HepG2 (cell line): Measurements from ENCODE around the gene RAP1GAP2. TPM values are rescaled to one million over a fixed set of nuclear protein-coding genes. Genes with fewer than 3 reads are reported as not detected.

Source experiments
- ATAC-seq: fragments of 200-7000 bp; cut with Tn5 transposase; 3 replicates; pipeline ENCODE4 v1.9.1; 2020; ENCODE audit warnings: mild to moderate bottlenecking, moderate library complexity
- BruUV-seq: library from RNA; stranded (reverse); fragments of 400-500 nt; replicated peaks from 2 replicates; lab custom pipeline; 2021; lab: Mats Ljungman, UMichigan
- CTCF ChIA-PET: fragments of 300-600 bp; formaldehyde crosslinking; extraction: SDS; loops from one replicate; lab custom pipeline; 2021; ENCODE audit warnings: low total read pairs, inconsistent platforms, low intra/inter-chr PET ratio; lab: Yijun Ruan, JAX
- POLR2A ChIA-PET: fragments of 350-600 bp; sonication (Branson Sonifier 250); formaldehyde crosslinking; loops from one replicate; lab custom pipeline; 2020; ENCODE audit warnings: antibody characterized with exemption, inconsistent platforms; lab: Yijun Ruan, JAX
- DNase-seq: peaks from one replicate; pipeline ENCODE4 v3.0.0-alpha.2; 2015; ENCODE audit warnings: low spot score
- FAIRE-seq: peaks from 3 replicates; lab custom pipeline; 2011; peaks lifted over from hg19 to GRCh38; lab: Jason Lieb, UNC
- H2AFZ ChIP-seq: one replicate; pipeline ENCODE4 v1.6.1; 2011; ENCODE audit warnings: low read length, inconsistent platforms
- H3K27ac ChIP-seq: fragments of 300-600 bp; 3 replicates; pipeline ENCODE4 v1.8.0; 2011; ENCODE audit warnings: mixed run types, mild to moderate bottlenecking, mixed read lengths, low read length, inconsistent platforms; ENCODE audit not compliant: insufficient read depth; ENCODE audit errors: extremely low read length
- H3K27me3 ChIP-seq, 2 experiments: fragments of 200-600 bp in 1 of 2; 2 replicates in 1 of 2; 3 replicates in 1 of 2; pipeline versions ENCODE4 v1.6.0 to v1.8.0; 2011; ENCODE audit warnings: low read length in 2 of 2, mild to moderate bottlenecking in 2 of 2, moderate library complexity in 2 of 2, inconsistent platforms in 1 of 2; ENCODE audit not compliant: insufficient read depth in 2 of 2, control insufficient read depth in 1 of 2
- H3K36me3 ChIP-seq, 2 experiments: fragments of 200-600 bp in 1 of 2; replicated peaks in 1 of 2; 2 replicates in 1 of 2; 3 replicates in 1 of 2; pipeline versions ENCODE4 v1.5.1 to v1.8.0; 2011; ENCODE audit warnings: low read length in 2 of 2, inconsistent platforms in 1 of 2; ENCODE audit not compliant: insufficient read depth in 2 of 2, control insufficient read depth in 1 of 2
- H3K4me1 ChIP-seq: 2 replicates; pipeline ENCODE4 v1.5.1; 2012; ENCODE audit warnings: low read length, inconsistent platforms; ENCODE audit not compliant: insufficient read depth
- H3K4me2 ChIP-seq: 2 replicates; pipeline ENCODE4 v1.6.0; 2011; ENCODE audit warnings: low read depth, low read length, inconsistent platforms
- H3K4me3 ChIP-seq, 3 experiments: fragments of 200-600 bp in 1 of 3; sonication (generic), shearing (Covaris generic) in 1 of 3; replicated peaks in 1 of 3; 2 replicates each; pipeline ENCODE4 v1.5.1; 2011 to 2016; ENCODE audit warnings: low read length in 3 of 3, inconsistent platforms in 2 of 3, low read depth in 2 of 3, mild to moderate bottlenecking in 2 of 3, control low read depth in 1 of 3, mixed read lengths in 1 of 3; ENCODE audit not compliant: insufficient read depth in 1 of 3
- H3K79me2 ChIP-seq: one replicate; pipeline ENCODE4 v1.6.1; 2011; ENCODE audit warnings: low read length, inconsistent platforms; ENCODE audit not compliant: insufficient read depth
- H3K9ac ChIP-seq: 2 replicates; pipeline ENCODE4 v1.6.0; 2011; ENCODE audit warnings: mild to moderate bottlenecking, low read depth, low read length, inconsistent platforms; ENCODE audit not compliant: insufficient read depth
- H3K9me3 ChIP-seq: 2 replicates; pipeline ENCODE4 v1.5.1; 2012; ENCODE audit warnings: mild to moderate bottlenecking, low read length
- H4K20me1 ChIP-seq: 2 replicates; pipeline ENCODE4 v1.6.0; 2011; ENCODE audit warnings: inconsistent platforms, mild to moderate bottlenecking, low read length, moderate library complexity; ENCODE audit not compliant: insufficient read depth
- CREB1 ChIP-seq, 2 experiments: fragments of 450-650 bp in 1 of 2; IDR thresholded peaks; 2 replicates each; pipeline ENCODE4 v1.6.1; 2016 to 2017; ENCODE audit warnings: control low read depth in 1 of 2, mild to moderate bottlenecking in 1 of 2, missing compliant biosample characterization in 1 of 2, missing genetic modification characterization in 1 of 2
- ELF3 ChIP-seq: IDR thresholded peaks from 2 replicates; pipeline ENCODE4 v1.6.1; 2016; ENCODE audit warnings: missing genetic modification reagents, missing compliant biosample characterization
- GATAD2A ChIP-seq: IDR thresholded peaks from 2 replicates; pipeline ENCODE4 v1.6.1; 2016
- HNRNPUL1 ChIP-seq: fragments of 200-400 bp; formaldehyde crosslinking; IDR thresholded peaks from 2 replicates; pipeline ENCODE4 v1.6.1; 2017; ENCODE audit warnings: low read depth, mild to moderate bottlenecking, low read length, moderate library complexity
- JARID2 ChIP-seq: sonication (generic); formaldehyde crosslinking; IDR thresholded peaks from 2 replicates; pipeline ENCODE4 v1.8.1; 2023; ENCODE audit warnings: missing genetic modification reagents, inconsistent platforms; ENCODE audit not compliant: insufficient replicate concordance
- MTA1 ChIP-seq: sonication (generic); formaldehyde crosslinking; IDR thresholded peaks from 2 replicates; pipeline ENCODE4 v1.4.0; 2020; ENCODE audit warnings: missing genetic modification reagents, mild to moderate bottlenecking, borderline replicate concordance
- RORA ChIP-seq: sonication (generic); formaldehyde crosslinking; IDR thresholded peaks from 2 replicates; pipeline ENCODE4 v1.5.0; 2020; ENCODE audit warnings: mild to moderate bottlenecking, missing genetic modification reagents, moderate library complexity
- TOE1 ChIP-seq: sonication (generic); formaldehyde crosslinking; IDR thresholded peaks from 2 replicates; pipeline ENCODE4 v1.4.0; 2020; ENCODE audit warnings: mild to moderate bottlenecking, missing genetic modification reagents
- TP53 ChIP-seq: sonication (generic); formaldehyde crosslinking; conservative IDR thresholded peaks from 2 replicates; pipeline ENCODE4 v1.4.0; 2020; ENCODE audit warnings: missing genetic modification reagents
- ZNF564 ChIP-seq: sonication (generic); formaldehyde crosslinking; IDR thresholded peaks from 2 replicates; pipeline ENCODE4 v1.8.1; 2023; ENCODE audit warnings: mild to moderate bottlenecking, missing genetic modification reagents
- ZNF572 ChIP-seq: sonication (generic); formaldehyde crosslinking; IDR thresholded peaks from 2 replicates; pipeline ENCODE4 v1.5.1; 2020; ENCODE audit warnings: mild to moderate bottlenecking, missing genetic modification reagents
- WGBS: methylation state at CpG from one replicate; pipeline ENCODE4 v1.1.6; 2017; ENCODE audit warnings: low lambda C conversion rate; 5-methylcytosine and 5-hydroxymethylcytosine counted together
- in situ Hi-C: cut with HindIII; loops from 2 replicates; pipeline ENCODE4 v1.10.0; 2017; ENCODE audit warnings: low pct_unique_long_range_greater_than_20kb; ENCODE audit not compliant: extremely low pct_ligation_motif_present
- intact Hi-C: fragments of 100-400 bp; cut with micrococcal nuclease; formaldehyde crosslinking; loops from one replicate; pipeline ENCODE4 v1.10.0; 2022; ENCODE audit not compliant: unreplicated experiment
- polyA plus RNA-seq, 8 experiments: library from polyadenylated mRNA; depleted of rRNA in 3 of 8; stranded (reverse) in 7 of 8; unstranded in 1 of 8; fragments of >200 nt; fragmentation: Illumina TruSeq in 4 of 8; extraction: Trizol in 4 of 8; gene quantifications; 2 replicates each; pipeline versions ENCODE4 v1.2.1 to v1.2.3, GENCODE V29; 2011 to 2016; ENCODE audit warnings: low read depth in 4 of 8, missing spikeins in 1 of 8, mixed read lengths in 1 of 8; ENCODE audit not compliant: insufficient read depth in 1 of 8
- total RNA-seq, 5 experiments: library from RNA; depleted of rRNA; stranded (reverse); fragments of >200 nt; fragmentation: Illumina TruSeq; extraction: Trizol; gene quantifications; 2 replicates each; pipeline ENCODE4 v1.2.3, GENCODE V29; 2016; ENCODE audit warnings: low read depth in 1 of 5
- TF ChIP-seq, protein P1 (sequence below): sonication (generic); formaldehyde crosslinking; IDR thresholded peaks from 2 replicates; pipeline ENCODE4 v1.8.1; 2023; ENCODE audit warnings: mild to moderate bottlenecking, missing genetic modification reagents
- TF ChIP-seq, protein P2 (sequence below): IDR thresholded peaks from 2 replicates; pipeline ENCODE4 v1.6.1; 2016; ENCODE audit warnings: missing compliant biosample characterization, missing genetic modification reagents, borderline replicate concordance
- TF ChIP-seq, protein P3 (sequence below): sonication (generic); formaldehyde crosslinking; IDR thresholded peaks from 2 replicates; pipeline ENCODE4 v1.5.0; 2020; ENCODE audit warnings: missing genetic modification reagents

Gene RAP1GAP2
- total and polyA plus RNA-seq, 2 of the 13 experiments (the other 11 are each of a cell fraction or from before 2014, with no cell fraction given) = 10.9 to 12.0 TPM

- WGBS = 3% methylated on average over 5 of the region's 5 CpGs
- ATAC-seq (peak; percentile 38; the same call in 2 of the 3 replicates), DNase-seq (peak; percentile 61), FAIRE-seq (no peak)
- Histone ChIP-seq H2AFZ (no peak overlapping the region), H3K79me2 (no peaks in the 10 kb centered on the region), H3K4me1 (peaks cover 21% of the 10 kb centered on the region), H4K20me1 (no peaks in the 10 kb centered on the region), H3K4me2 (no peak overlapping the region), H3K9me3 (no peaks in the 10 kb centered on the region), H3K27me3 (no peaks in the 10 kb centered on the region), H3K27ac (no peak overlapping the region), H3K36me3 (no peaks in the 10 kb centered on the region), H3K9ac (no peak overlapping the region), H3K4me3 (no peak overlapping the region)
- intact Hi-C loops (no loop called here), in situ Hi-C loops (no loop called here)
- ChIA-PET CTCF (no interaction called here), POLR2A (no interaction called here)
- TF ChIP-seq CREB1 (IDR thresholded peaks at IDR 0.05) = peak; percentile 44; the same call in 1 of the 2 replicates
- no peak for TF ChIP-seq CREB1 (CRISPR knock-in tag; IDR thresholded peaks at IDR 0.05)
- no peak for TF ChIP-seq MTA1 (CRISPR knock-in tag)
- no TSS peak for BruUV-seq
Observed at GRCh38 chr17:2874189-2874686, 78.0 kb downstream of the RAP1GAP2 start.

GRCh38 chr17:2875608-2876007 is 79.4 kb downstream of the RAP1GAP2 start:
- in situ Hi-C loops (no loop called here), intact Hi-C loops (no loop called here)
- H4K20me1 ChIP-seq = no peaks in the 10 kb centered on the region
- no peaks in the 10 kb centered on the region for H3K36me3 ChIP-seq
- no peak for ATAC-seq
- no peak for DNase-seq
- no peak for FAIRE-seq
- ChIA-PET POLR2A (no interaction called here), CTCF (no interaction called here)
- H2AFZ ChIP-seq = no peak overlapping the region
- H3K4me3 ChIP-seq = no peak overlapping the region
- H3K27ac ChIP-seq = no peak overlapping the region
- no peak overlapping the region for H3K9ac ChIP-seq
- H3K79me2 ChIP-seq = no peaks in the 10 kb centered on the region
- WGBS = 87% methylated on average over 13 of the region's 13 CpGs
- H3K9me3 ChIP-seq = no peaks in the 10 kb centered on the region
- no peak overlapping the region for H3K4me2 ChIP-seq
- H3K27me3 ChIP-seq = no peaks in the 10 kb centered on the region
- peaks cover 12% of the 10 kb centered on the region for H3K4me1 ChIP-seq
- no TSS peak for BruUV-seq
- TF ChIP-seq ELF3 = no peak
- TF ChIP-seq JARID2 (CRISPR knock-in tag) = no peak
- TF ChIP-seq, protein P1, sequence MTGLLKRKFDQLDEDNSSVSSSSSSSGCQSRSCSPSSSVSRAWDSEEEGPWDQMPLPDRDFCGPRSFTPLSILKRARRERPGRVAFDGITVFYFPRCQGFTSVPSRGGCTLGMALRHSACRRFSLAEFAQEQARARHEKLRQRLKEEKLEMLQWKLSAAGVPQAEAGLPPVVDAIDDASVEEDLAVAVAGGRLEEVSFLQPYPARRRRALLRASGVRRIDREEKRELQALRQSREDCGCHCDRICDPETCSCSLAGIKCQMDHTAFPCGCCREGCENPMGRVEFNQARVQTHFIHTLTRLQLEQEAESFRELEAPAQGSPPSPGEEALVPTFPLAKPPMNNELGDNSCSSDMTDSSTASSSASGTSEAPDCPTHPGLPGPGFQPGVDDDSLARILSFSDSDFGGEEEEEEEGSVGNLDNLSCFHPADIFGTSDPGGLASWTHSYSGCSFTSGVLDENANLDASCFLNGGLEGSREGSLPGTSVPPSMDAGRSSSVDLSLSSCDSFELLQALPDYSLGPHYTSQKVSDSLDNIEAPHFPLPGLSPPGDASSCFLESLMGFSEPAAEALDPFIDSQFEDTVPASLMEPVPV = no peak
- no peak for TF ChIP-seq TOE1 (CRISPR knock-in tag)
- TF ChIP-seq, protein P2, sequence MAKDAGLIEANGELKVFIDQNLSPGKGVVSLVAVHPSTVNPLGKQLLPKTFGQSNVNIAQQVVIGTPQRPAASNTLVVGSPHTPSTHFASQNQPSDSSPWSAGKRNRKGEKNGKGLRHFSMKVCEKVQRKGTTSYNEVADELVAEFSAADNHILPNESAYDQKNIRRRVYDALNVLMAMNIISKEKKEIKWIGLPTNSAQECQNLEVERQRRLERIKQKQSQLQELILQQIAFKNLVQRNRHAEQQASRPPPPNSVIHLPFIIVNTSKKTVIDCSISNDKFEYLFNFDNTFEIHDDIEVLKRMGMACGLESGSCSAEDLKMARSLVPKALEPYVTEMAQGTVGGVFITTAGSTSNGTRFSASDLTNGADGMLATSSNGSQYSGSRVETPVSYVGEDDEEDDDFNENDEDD = no peak
- TF ChIP-seq HNRNPUL1 = no peak
- TF ChIP-seq ZNF572 (CRISPR knock-in tag) = no peak
- TF ChIP-seq TP53 = no peak
- TF ChIP-seq RORA (CRISPR knock-in tag) = no peak
- no peak for TF ChIP-seq ZNF564 (CRISPR knock-in tag)
- TF ChIP-seq, protein P3, sequence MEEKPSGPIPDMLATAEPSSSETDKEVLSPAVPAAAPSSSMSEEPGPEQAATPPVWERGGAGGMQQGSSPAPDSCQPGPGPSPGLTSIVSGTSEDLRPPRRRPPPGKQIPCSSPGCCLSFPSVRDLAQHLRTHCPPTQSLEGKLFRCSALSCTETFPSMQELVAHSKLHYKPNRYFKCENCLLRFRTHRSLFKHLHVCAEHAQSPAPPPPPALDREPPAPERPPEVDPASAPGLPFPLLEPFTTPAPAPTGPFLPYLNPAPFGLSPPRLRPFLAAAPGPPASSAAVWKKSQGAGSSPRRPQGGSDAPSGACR = no peak
- no peak for TF ChIP-seq GATAD2A (CRISPR knock-in tag)
